Tibial artery (tissue), 4 donors: Measurements from ENCODE around the gene LAMC2.

Source experiments
- DNase-seq, 2 donors: peaks; one replicate each; pipeline ENCODE4 v3.0.0-alpha.2; 2019
- H3K27ac ChIP-seq, 2 donors: fragments of 200-600 bp; sonication (generic) in 1 of 2; 1 replicate in 1 of 2; 2 replicates in 1 of 2; pipeline ENCODE4 v1.5.1; 2018 to 2019; ENCODE audit warnings: mild to moderate bottlenecking in 1 of 2
- H3K27me3 ChIP-seq, 2 donors: fragments of 200-600 bp; sonication (generic) in 1 of 2; one replicate each; pipeline versions ENCODE4 v1.5.1 to v1.6.0; 2016 to 2019
- H3K36me3 ChIP-seq, 3 donors: fragments of 200-600 bp; sonication (generic) in 2 of 3; one replicate each; pipeline ENCODE4 v1.5.1; 2016 to 2019; ENCODE audit warnings: mild to moderate bottlenecking in 2 of 3
- H3K4me1 ChIP-seq, 4 donors: fragments of 200-600 bp; sonication (generic) in 2 of 4; 1 replicate in 3 of 4; 2 replicates in 1 of 4; pipeline ENCODE4 v1.5.1; 2016 to 2019
- H3K4me3 ChIP-seq, 2 donors: fragments of 200-600 bp; sonication (generic) in 1 of 2; 1 replicate in 1 of 2; 2 replicates in 1 of 2; pipeline ENCODE4 v1.5.1; 2018 to 2019; ENCODE audit warnings: mild to moderate bottlenecking in 2 of 2
- H3K9me3 ChIP-seq, 3 donors: fragments of 200-600 bp; sonication (generic) in 1 of 3; one replicate each; pipeline ENCODE4 v1.5.1; 2016 to 2019
- CTCF ChIP-seq, 2 experiments: fragments of 200-600 bp in 1 of 2; fragments of 450-650 bp in 1 of 2; IDR thresholded peaks; one replicate each; pipeline ENCODE4 v1.5.1; 2017 to 2019; ENCODE audit warnings: antibody characterized with exemption in 2 of 2, mild to moderate bottlenecking in 1 of 2, moderate library complexity in 1 of 2
- intact Hi-C: fragments of 100-400 bp; cut with DNase I; formaldehyde crosslinking; loops from one replicate; pipeline ENCODE4 v1.15.0; 2023; ENCODE audit warnings: low total_unique reads

The LAMC2 gene

GRCh38 chr1:183291216-183291762 lies 105.2 kb downstream of the LAMC2 start:
- no peak for TF ChIP-seq CTCF (IDR thresholded peaks at IDR 0.05)
- Histone ChIP-seq H3K9me3 (no peaks in the 10 kb centered on the region), H3K27me3 (no peaks in the 10 kb centered on the region), H3K27ac (peak overlapping the region; percentile 63 to 77), H3K4me1 (peaks cover 0 to 53% (median 38%) of the 10 kb centered on the region in 4 donors), H3K36me3 (no peaks in the 10 kb centered on the region), H3K4me3 (no peak overlapping the region)
- intact Hi-C loops, result no loop called here
- DNase-seq, result no peak

- H3K4me1 ChIP-seq, result peaks cover 0 to 54% (median 34%) of the 10 kb centered on the region in 4 donors
- H3K27ac ChIP-seq, result peak overlapping the region; percentile 63 to 77
- H3K27me3 ChIP-seq, result no peaks in the 10 kb centered on the region
- TF ChIP-seq CTCF (IDR thresholded peaks at IDR 0.05), result no peak
- DNase-seq, result no peak
- H3K36me3 ChIP-seq, result no peaks in the 10 kb centered on the region
- no peak overlapping the region for H3K4me3 ChIP-seq
- H3K9me3 ChIP-seq, result no peaks in the 10 kb centered on the region
- intact Hi-C loops, result no loop called here
Observed at GRCh38 chr1:183291802-183292514, 105.9 kb downstream of the LAMC2 start.

- Histone ChIP-seq H3K27me3 (no peaks in the 10 kb centered on the region), H3K36me3 (no peaks in the 10 kb centered on the region), H3K4me3 (no peak overlapping the region), H3K9me3 (no peaks in the 10 kb centered on the region), H3K27ac (peak overlapping the region in 1 of 2 donors; percentile 63), H3K4me1 (peaks cover 0 to 44% (median 27%) of the 10 kb centered on the region in 4 donors)
- no peak for TF ChIP-seq CTCF (IDR thresholded peaks at IDR 0.05)
- intact Hi-C loops, result no loop called here
- DNase-seq, result no peak
Observed at GRCh38 chr1:183293241-183293640, 107.2 kb downstream of the LAMC2 start.

- no peak for DNase-seq
- Histone ChIP-seq H3K9me3 (no peaks in the 10 kb centered on the region), H3K4me3 (no peak overlapping the region), H3K4me1 (peaks cover 0 to 42% (median 26%) of the 10 kb centered on the region in 4 donors), H3K27ac (no peak overlapping the region), H3K27me3 (no peaks in the 10 kb centered on the region), H3K36me3 (no peaks in the 10 kb centered on the region)
- intact Hi-C loops, result no loop called here
- no peak for TF ChIP-seq CTCF (IDR thresholded peaks at IDR 0.05)
Observed at GRCh38 chr1:183293876-183294275, 107.8 kb downstream of the LAMC2 start.
